SK-N-MC (cell line): ENCODE data around the gene ZNF277.

ENCODE experiments used
- EZH2 ChIP-seq: fragments of 200-600 bp; sonication (generic); IDR thresholded peaks from one replicate; pipeline ENCODE4 v1.6.1; 2017; ENCODE audit warnings: antibody characterized with exemption
- FOXP2 ChIP-seq: optimal IDR thresholded peaks from 2 replicates; pipeline ENCODE3; 2011; ENCODE audit warnings: mild to moderate bottlenecking, moderate library complexity; ENCODE audit not compliant: insufficient read depth; ENCODE audit errors: extremely low read length, control extremely low read depth
- POLR2AphosphoS5 ChIP-seq: IDR thresholded peaks from 2 replicates; pipeline ENCODE4 v1.6.1; 2012; ENCODE audit warnings: mild to moderate bottlenecking, low read depth, low read length, borderline replicate concordance

DNA sequence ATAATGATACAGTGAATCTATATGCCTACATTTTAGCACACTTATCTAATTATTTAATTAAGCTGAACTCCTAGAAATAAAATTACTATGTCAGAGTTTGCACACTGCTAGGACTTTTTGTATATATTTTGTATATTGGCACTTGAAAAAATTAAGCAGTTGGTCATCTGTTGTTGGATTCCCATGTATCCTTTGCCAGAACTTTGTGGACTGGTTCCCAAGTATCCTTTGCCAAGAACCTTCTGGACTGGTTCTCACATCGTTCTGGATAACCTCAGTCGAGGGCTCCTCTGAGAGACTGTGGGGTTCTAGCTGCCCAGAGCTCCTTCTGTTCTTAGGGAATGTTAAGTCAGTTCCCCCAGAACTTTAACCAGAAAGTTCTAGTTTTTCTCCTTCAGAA, 135.0 kb downstream of the ZNF277 start:
- no peak for TF ChIP-seq EZH2
- TF ChIP-seq POLR2AphosphoS5, result no peak
- no peak for TF ChIP-seq FOXP2
